ENCODE measurements around the gene BTNL9. TPM values are rescaled to one million over a fixed set of nuclear protein-coding genes. Genes with fewer than 3 reads are reported as not detected.

Gene BTNL9
- total RNA-seq, 4 donors from 2014 or later = 7.5 to 18.6 (median 15.0) TPM

DNA sequence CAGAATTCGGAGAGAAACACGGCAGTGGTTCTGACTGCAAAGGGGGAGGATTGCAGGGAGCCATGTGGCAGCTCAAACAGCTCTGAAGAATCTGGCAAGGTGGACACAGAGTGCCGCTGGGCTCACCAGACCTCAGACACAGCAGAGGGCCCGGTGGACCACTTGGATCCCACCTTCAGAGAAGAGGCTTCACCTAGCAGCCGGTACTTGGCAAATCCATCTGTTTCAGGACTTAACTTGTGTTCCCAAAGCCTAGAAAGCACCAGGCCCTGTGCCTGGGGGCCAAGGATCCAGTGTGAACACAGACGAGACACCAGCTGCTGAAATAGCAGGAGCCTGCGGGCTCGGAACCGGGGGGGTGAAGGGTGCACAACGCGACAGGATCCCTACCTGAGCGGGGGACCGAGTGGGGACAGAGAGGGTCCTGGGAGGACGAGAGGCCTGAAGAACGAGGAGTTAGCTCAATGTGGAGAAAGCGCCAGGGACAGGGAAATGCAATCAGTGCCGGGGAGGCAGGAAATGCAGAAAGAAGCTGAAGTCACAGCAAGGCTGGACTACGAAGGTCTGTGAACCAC is 44.6 kb downstream of the BTNL9 start:
- Histone ChIP-seq H3K27ac (no peak overlapping the region), H3K4me3 (no peak overlapping the region), H3K27me3 (peaks cover 53% of the 10 kb centered on the region), H3K36me3 (no peaks in the 10 kb centered on the region), H3K4me1 (no peaks in the 10 kb centered on the region), H3K9me3 (peaks cover 0 to 21% (median 0%) of the 10 kb centered on the region in 3 donors)
- ATAC-seq = no peak
- WGBS, 2 donors (ENCODE audit: low coverage in 1 of 2) = 46 to 55% methylated on average over 4 to 6 of the region's 18 CpGs
- TF ChIP-seq, protein P1, sequence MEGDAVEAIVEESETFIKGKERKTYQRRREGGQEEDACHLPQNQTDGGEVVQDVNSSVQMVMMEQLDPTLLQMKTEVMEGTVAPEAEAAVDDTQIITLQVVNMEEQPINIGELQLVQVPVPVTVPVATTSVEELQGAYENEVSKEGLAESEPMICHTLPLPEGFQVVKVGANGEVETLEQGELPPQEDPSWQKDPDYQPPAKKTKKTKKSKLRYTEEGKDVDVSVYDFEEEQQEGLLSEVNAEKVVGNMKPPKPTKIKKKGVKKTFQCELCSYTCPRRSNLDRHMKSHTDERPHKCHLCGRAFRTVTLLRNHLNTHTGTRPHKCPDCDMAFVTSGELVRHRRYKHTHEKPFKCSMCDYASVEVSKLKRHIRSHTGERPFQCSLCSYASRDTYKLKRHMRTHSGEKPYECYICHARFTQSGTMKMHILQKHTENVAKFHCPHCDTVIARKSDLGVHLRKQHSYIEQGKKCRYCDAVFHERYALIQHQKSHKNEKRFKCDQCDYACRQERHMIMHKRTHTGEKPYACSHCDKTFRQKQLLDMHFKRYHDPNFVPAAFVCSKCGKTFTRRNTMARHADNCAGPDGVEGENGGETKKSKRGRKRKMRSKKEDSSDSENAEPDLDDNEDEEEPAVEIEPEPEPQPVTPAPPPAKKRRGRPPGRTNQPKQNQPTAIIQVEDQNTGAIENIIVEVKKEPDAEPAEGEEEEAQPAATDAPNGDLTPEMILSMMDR (IDR thresholded peaks at IDR 0.05) = no peak
- TF ChIP-seq POLR2AphosphoS5 (IDR thresholded peaks at IDR 0.05) = no peak
- TF ChIP-seq POLR2A (IDR thresholded peaks at IDR 0.05) = no peak

DNA sequence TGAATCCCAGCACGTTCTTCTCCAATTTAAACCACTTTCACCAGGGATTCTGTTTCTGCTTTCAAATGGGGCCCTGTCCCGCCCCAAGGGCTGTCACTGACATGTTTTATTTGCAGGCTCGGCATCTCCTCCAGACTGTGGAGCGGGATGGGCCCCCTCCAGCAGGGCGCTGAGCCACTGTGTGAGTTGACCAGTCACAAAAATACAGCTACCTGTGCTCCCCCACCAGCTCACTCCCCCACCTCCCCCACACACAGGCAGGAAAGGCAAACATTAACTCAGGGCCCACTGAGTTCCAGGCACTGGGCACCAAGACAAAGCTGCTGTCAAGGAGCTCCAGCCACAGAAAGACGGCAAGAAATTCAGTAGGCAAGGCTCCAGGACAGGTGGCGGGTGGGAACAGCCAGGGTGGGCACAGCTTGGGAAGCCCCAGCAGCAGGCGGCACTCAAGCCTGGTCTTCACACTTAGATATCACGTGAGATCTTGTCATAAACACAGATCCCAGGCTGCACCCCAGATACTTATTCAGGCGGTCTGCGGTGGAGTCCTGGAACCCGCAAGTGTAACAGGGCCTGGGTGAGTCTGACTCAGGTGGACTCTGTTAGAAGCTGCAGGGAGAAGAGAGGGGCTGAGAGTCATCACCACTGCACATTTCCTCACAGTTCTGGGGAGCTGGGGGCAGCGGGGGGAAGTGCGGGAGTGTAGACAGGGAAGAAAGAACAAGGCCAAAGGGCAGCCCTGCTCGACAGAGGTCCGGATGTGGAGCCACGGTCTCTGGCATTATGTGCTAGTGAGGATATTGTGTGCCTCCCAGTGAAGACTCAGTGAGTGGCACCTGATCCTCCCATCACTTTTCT is 46.2 kb downstream of the BTNL9 start:
- H3K36me3 ChIP-seq = no peaks in the 10 kb centered on the region
- no peak for ATAC-seq
- no peak overlapping the region for H3K27ac ChIP-seq
- no peak overlapping the region for H3K4me3 ChIP-seq
- H3K4me1 ChIP-seq = no peaks in the 10 kb centered on the region
- peaks cover 48% of the 10 kb centered on the region for H3K27me3 ChIP-seq
- TF ChIP-seq POLR2A (IDR thresholded peaks at IDR 0.05) = no peak
- no peak for TF ChIP-seq EP300 (IDR thresholded peaks at IDR 0.05)
- TF ChIP-seq POLR2AphosphoS5 (IDR thresholded peaks at IDR 0.05) = no peak
- TF ChIP-seq, protein P1 (IDR thresholded peaks at IDR 0.05) = no peak
- peaks cover 0 to 21% (median 0%) of the 10 kb centered on the region in 3 donors for H3K9me3 ChIP-seq
- 44 to 82% methylated on average over 4 to 6 of the region's 17 CpGs for WGBS, 2 donors (ENCODE audit: low coverage in 1 of 2)

DNA sequence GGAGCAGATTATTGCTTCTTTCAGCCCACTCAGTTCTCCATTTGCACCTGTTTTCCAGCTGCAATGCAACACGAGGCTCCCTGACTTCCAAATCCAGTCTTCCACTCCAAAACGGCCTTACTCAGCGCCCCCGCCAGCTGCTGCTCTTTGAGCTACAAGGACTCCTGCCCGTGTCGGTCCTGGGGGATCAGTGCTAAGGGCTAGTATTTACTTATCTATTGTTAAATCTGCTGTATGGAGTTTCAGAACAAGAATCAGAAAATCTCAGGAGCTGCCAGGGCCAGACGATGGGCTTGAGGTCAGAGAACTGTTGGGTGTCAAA is 46.8 kb downstream of the BTNL9 start:
- Histone ChIP-seq H3K36me3 (no peaks in the 10 kb centered on the region), H3K4me1 (no peaks in the 10 kb centered on the region), H3K27me3 (peaks cover 46% of the 10 kb centered on the region), H3K27ac (no peak overlapping the region), H3K4me3 (no peak overlapping the region), H3K9me3 (peaks cover 0 to 15% (median 0%) of the 10 kb centered on the region in 3 donors)
- no peak for ATAC-seq
- WGBS, 2 donors (ENCODE audit: low coverage in 1 of 2) = 45 to 63% methylated on average over 6 to 7 of the region's 7 CpGs
- TF ChIP-seq EP300 (IDR thresholded peaks at IDR 0.05) (no peak), POLR2A (IDR thresholded peaks at IDR 0.05) (no peak), POLR2AphosphoS5 (IDR thresholded peaks at IDR 0.05) (no peak)
- TF ChIP-seq, protein P1 (IDR thresholded peaks at IDR 0.05) = no peak

DNA sequence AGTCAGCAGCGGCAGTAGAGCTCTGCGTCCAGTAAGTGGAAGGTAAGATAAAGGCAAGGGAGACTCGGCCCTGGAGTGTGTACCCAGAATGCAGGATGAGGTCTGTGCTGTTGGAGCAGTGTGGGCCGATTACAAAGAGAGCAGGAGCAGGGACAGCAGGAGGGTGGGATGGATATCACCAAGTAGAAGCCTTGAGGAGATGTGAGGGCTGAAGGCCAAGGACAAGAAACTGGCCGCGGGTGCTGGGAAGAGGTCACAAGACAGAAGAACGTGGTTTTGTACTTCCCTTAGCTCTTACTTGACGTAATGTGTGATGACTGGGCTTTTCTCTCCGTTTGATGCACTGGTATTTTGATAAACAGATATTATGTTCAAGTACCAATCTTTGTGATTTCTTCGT is 47.2 kb downstream of the BTNL9 start:
- no peak overlapping the region for H3K4me3 ChIP-seq
- peaks cover 0 to 10% (median 0%) of the 10 kb centered on the region in 3 donors for H3K9me3 ChIP-seq
- H3K27ac ChIP-seq = no peak overlapping the region
- H3K4me1 ChIP-seq = no peaks in the 10 kb centered on the region
- 78 to 86% methylated on average over 10 of the region's 10 CpGs for WGBS, 2 donors (ENCODE audit: low coverage in 1 of 2)
- TF ChIP-seq POLR2AphosphoS5 (IDR thresholded peaks at IDR 0.05) (no peak), POLR2A (IDR thresholded peaks at IDR 0.05) (no peak), EP300 (IDR thresholded peaks at IDR 0.05) (no peak)
- TF ChIP-seq, protein P1 (IDR thresholded peaks at IDR 0.05) = no peak
- no peak for ATAC-seq
- no peaks in the 10 kb centered on the region for H3K36me3 ChIP-seq
- H3K27me3 ChIP-seq = peaks cover 46% of the 10 kb centered on the region

DNA sequence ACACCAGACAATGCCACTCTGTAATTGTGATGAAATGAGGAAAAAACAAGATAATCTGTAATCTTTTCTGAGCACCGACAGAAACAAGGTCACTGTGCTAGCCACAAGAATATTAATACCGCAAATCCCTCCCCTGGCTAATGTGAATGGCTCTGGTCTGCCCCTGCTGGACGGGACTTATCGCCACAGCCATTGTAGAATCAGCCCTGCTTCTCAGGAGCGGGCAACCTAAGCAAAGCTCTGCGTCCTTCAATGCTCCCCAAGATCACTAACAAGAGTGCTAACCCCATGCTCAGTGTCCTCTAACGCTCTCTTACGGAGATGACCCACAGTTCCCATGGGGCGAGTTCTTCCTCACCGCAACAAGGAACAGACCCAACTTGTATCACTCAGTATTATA is 48.2 kb downstream of the BTNL9 start:
- TF ChIP-seq EP300 (IDR thresholded peaks at IDR 0.05) (no peak), POLR2A (IDR thresholded peaks at IDR 0.05) (no peak), POLR2AphosphoS5 (IDR thresholded peaks at IDR 0.05) (no peak)
- TF ChIP-seq, protein P1 (IDR thresholded peaks at IDR 0.05) = peak in 1 of 4 experiments; percentile 30
- Histone ChIP-seq H3K4me3 (no peak overlapping the region), H3K27ac (no peak overlapping the region), H3K4me1 (no peaks in the 10 kb centered on the region), H3K9me3 (peaks cover 0 to under 1% (median 0%) of the 10 kb centered on the region in 3 donors), H3K36me3 (no peaks in the 10 kb centered on the region), H3K27me3 (peaks cover 46% of the 10 kb centered on the region)
- WGBS, 2 donors (ENCODE audit: low coverage in 1 of 2) = 34 to 66% methylated on average over 7 of the region's 10 CpGs
- no peak for ATAC-seq
